ENCODE measurements around the gene PDE8B.

DNA sequence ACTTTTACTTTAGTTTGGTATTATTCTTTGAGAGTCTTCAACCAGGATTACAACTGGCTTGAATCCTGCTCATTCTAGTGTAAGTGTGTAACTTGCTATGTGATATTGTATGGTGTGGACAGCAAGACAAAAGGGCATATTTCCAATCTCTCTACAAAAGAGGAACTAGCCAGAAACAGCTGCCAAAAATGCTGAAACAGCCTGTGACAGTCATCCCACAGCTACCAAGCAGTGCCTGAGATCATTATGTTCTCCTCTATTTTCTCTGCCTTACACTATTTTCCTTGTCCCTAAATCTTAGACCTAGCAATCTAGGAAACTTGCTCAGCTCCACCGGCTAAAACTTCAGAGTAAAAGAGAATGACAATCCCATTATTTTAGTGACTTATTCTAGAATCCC, 238.8 kb downstream of the PDE8B start:
- TF ChIP-seq, protein P1, sequence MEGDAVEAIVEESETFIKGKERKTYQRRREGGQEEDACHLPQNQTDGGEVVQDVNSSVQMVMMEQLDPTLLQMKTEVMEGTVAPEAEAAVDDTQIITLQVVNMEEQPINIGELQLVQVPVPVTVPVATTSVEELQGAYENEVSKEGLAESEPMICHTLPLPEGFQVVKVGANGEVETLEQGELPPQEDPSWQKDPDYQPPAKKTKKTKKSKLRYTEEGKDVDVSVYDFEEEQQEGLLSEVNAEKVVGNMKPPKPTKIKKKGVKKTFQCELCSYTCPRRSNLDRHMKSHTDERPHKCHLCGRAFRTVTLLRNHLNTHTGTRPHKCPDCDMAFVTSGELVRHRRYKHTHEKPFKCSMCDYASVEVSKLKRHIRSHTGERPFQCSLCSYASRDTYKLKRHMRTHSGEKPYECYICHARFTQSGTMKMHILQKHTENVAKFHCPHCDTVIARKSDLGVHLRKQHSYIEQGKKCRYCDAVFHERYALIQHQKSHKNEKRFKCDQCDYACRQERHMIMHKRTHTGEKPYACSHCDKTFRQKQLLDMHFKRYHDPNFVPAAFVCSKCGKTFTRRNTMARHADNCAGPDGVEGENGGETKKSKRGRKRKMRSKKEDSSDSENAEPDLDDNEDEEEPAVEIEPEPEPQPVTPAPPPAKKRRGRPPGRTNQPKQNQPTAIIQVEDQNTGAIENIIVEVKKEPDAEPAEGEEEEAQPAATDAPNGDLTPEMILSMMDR (IDR thresholded peaks at IDR 0.05 in 2 of 3, conservative IDR thresholded peaks at IDR 0.05 in 1 of 3; ENCODE audit: borderline replicate concordance in 1 of 3, insufficient read depth in 1 of 3, low read depth in 2 of 3, low read length in 2 of 3) = no peak
- no peak for TF ChIP-seq EZH2phosphoT487 (IDR thresholded peaks at IDR 0.05; ENCODE audit: borderline replicate concordance)

Data from HCT116 (cell line).